Brain microvascular endothelial cell (primary cell): ENCODE measurements around the gene TRPM2.

ENCODE experiments used
- DNase-seq: peaks from one replicate; pipeline ENCODE4 v3.0.0-alpha.2; 2020
- H3K27ac ChIP-seq: fragments of 250-450 bp; sonication (Bioruptor Pico); 2 replicates; pipeline ENCODE4 v1.5.1; 2020; ENCODE audit warnings: mild to moderate bottlenecking, moderate library complexity
- H3K27me3 ChIP-seq: fragments of 250-450 bp; sonication (Bioruptor Pico); replicated peaks from 2 replicates; pipeline ENCODE4 v1.5.1; 2020; ENCODE audit warnings: mild to moderate bottlenecking
- H3K36me3 ChIP-seq: fragments of 250-450 bp; sonication (Bioruptor Pico); replicated peaks from 2 replicates; pipeline ENCODE4 v1.5.1; 2020; ENCODE audit warnings: mild to moderate bottlenecking
- H3K4me3 ChIP-seq: 2 replicates; pipeline ENCODE4 v1.5.1; 2011; ENCODE audit warnings: low read depth, mild to moderate bottlenecking, control low read depth, low read length, moderate library complexity
- in situ Hi-C: cut with HindIII; loops from 2 replicates; pipeline ENCODE4 v1.10.0; 2017; ENCODE audit warnings: low sequenced_read_pairs, low pct_ligation_motif_present
- TF ChIP-seq, protein P1 (sequence below): IDR thresholded peaks from 2 replicates; pipeline ENCODE4 v1.5.1; 2011; ENCODE audit warnings: low read depth, mild to moderate bottlenecking, moderate library complexity, low read length, control low read depth, inconsistent platforms; ENCODE audit errors: missing control alignments

Gene TRPM2

DNA sequence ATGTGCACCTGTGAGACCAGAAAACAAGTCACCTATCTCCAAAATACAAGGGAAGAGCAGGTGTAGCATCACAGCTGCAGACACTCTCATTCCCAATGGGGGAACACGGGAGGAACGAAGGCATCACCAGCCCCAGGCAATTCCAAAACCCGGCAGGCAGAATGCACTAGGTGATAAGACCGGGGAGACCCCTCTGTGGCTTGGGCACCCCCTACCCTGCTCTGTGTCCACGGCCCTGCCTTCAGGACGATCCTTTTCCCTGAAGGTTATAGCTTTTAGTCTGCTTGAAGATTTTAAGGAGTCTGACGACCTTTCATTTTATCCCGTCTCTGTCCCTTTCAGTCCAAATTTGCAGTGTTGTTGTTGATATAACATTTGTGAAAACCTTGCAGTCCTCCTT is 19.2 kb downstream of the TRPM2 start:
- TF ChIP-seq, protein P1, sequence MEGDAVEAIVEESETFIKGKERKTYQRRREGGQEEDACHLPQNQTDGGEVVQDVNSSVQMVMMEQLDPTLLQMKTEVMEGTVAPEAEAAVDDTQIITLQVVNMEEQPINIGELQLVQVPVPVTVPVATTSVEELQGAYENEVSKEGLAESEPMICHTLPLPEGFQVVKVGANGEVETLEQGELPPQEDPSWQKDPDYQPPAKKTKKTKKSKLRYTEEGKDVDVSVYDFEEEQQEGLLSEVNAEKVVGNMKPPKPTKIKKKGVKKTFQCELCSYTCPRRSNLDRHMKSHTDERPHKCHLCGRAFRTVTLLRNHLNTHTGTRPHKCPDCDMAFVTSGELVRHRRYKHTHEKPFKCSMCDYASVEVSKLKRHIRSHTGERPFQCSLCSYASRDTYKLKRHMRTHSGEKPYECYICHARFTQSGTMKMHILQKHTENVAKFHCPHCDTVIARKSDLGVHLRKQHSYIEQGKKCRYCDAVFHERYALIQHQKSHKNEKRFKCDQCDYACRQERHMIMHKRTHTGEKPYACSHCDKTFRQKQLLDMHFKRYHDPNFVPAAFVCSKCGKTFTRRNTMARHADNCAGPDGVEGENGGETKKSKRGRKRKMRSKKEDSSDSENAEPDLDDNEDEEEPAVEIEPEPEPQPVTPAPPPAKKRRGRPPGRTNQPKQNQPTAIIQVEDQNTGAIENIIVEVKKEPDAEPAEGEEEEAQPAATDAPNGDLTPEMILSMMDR = no peak
- DNase-seq = no peak
- Histone ChIP-seq H3K27ac (no peak overlapping the region), H3K36me3 (no peaks in the 10 kb centered on the region), H3K4me3 (no peak overlapping the region), H3K27me3 (no peaks in the 10 kb centered on the region)
- in situ Hi-C loops = no loop called here

DNA sequence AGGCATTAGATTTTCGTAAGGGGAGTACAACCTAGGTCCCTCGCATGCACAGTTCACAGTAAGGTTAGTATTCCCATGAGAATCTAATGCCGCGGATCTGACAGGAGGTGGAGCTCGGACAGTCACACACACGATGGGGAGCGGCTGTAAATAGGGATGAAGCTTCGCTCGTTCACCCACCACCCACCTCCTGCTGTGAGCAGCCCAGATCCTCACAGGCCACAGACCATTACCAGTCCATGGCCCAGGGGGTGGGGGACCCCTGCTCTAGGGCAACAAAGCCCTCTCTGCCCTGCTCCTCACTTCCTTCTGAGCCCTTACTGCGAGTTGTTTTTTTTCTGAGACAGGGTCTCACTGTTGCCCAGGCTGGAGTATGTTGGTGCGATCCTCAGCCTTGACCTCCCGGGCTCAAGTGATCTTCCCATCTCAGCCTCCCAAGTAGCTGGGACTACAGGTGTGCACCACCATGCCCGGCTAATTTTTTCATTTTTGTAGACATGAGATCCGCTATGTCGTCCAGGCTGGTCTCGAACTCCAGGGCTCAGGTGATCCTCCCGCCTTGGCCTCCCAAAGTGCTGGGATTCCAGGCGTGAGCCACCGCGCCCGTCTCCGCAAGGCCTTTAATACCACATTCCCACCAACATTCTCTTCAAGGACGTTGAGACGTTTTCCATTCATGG is 21.3 kb downstream of the TRPM2 start:
- in situ Hi-C loops = no loop called here
- TF ChIP-seq, protein P1 = no peak
- no peak overlapping the region for H3K27ac ChIP-seq
- H3K4me3 ChIP-seq = no peak overlapping the region
- no peak for DNase-seq
- H3K36me3 ChIP-seq = no peaks in the 10 kb centered on the region
- no peaks in the 10 kb centered on the region for H3K27me3 ChIP-seq

DNA sequence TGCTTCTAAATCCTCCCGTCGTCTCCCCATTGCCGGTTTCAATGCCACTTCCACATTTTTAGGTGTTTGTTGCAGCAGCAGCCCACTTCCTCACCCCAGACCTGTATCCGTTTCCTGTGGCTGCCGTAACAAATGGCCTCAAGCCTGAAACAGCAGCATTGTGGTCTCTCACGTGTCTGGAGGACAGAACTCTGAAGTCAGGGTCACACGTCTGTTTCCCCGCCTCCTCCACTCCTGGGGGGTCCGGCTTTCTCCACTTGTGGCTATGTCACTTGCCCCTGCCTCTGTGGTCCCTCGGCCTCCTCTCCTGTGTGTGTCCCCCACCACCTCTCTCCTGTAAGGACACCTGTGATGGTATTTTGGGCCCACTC is 21.8 kb downstream of the TRPM2 start:
- no peak overlapping the region for H3K4me3 ChIP-seq
- no peaks in the 10 kb centered on the region for H3K36me3 ChIP-seq
- peaks cover under 1% of the 10 kb centered on the region for H3K27me3 ChIP-seq
- no peak for DNase-seq
- H3K27ac ChIP-seq = no peak overlapping the region
- TF ChIP-seq, protein P1 = no peak
- in situ Hi-C loops = no loop called here

DNA sequence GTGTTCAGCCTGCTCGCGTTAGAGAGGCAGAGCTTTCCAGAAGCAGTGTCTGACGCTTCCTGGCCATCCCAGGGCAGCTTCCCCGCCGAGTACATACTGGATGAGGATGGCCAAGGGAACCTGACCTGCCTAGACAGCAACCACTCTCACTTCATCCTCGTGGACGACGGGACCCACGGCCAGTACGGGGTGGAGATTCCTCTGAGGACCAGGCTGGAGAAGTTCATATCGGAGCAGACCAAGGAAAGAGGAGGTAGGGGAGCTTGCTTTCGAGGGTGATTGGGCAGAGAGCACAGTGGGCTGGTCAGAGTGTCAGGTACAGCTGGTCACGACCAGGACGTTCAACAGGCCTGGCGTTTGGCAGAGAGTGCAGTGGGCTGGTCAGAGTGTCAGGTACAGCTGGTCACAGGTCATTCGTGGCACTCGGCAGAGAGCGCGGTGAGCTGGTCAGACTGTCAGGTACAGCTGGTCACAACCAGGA is 22.4 kb downstream of the TRPM2 start:
- H3K4me3 ChIP-seq = no peak overlapping the region
- in situ Hi-C loops = no loop called here
- H3K36me3 ChIP-seq = no peaks in the 10 kb centered on the region
- TF ChIP-seq, protein P1 = no peak
- peaks cover 1% of the 10 kb centered on the region for H3K27me3 ChIP-seq
- H3K27ac ChIP-seq = no peak overlapping the region
- DNase-seq = no peak

DNA sequence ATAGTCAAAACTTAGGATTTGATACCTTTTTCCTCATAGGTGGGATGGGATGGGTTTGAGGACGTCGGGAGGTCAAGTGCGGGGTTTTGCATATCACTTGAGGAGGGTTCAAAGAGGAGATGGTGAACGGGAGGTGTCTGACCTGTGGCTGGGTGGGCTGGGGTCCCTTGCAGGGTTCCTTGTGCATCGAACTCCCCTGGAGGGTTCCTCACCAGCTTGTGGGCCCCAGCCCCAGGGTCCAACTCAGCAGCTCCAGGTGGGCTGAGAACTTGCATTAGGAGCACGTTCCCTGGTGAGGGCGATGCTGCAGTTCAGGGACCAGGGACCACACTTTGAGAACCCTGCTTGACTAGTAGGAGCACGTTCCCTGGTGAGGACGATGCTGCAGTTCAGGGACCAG is 23.2 kb downstream of the TRPM2 start:
- in situ Hi-C loops = no loop called here
- Histone ChIP-seq H3K27me3 (peaks cover 1% of the 10 kb centered on the region), H3K27ac (no peak overlapping the region), H3K36me3 (no peaks in the 10 kb centered on the region), H3K4me3 (no peak overlapping the region)
- DNase-seq = no peak
- TF ChIP-seq, protein P1 = no peak

DNA sequence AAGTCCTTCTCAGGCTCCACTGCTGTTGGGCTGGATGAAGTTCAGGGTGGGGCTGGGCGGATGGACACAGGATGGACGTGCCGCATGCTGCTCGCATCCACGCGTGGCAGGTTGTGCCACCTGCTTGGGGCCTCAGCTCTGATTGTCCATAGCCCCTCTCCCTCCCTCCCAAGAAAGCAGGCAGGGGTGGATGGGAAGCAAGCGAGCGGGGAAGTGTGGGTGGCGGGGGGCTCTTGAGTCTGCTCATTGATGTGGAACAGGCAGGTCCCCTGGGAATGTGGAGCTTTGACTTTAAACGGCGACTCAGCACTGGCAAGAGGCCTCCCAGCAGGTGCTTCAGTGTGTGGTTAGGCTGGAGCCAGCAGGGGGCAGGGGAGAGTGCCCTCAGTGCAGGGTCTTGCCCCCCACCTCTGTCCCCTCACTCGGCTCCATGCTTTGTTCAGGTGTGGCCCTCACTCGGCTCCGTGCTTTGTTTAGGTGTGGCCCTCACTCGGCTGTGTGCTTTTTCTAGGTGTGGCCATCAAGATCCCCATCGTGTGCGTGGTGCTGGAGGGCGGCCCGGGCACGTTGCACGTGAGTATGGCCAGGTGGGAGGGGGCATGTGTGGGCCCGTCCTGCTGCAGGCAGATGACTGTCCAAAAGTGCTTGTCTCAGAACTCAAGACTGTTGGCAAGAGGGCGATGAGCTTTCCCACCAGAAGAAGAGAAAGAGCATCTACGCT is 23.9 kb downstream of the TRPM2 start:
- peaks cover 1% of the 10 kb centered on the region for H3K27me3 ChIP-seq

More for the DNA sequence above, 23.9 kb downstream of the TRPM2 start:
- no peaks in the 10 kb centered on the region for H3K36me3 ChIP-seq
- in situ Hi-C loops = no loop called here
- no peak overlapping the region for H3K27ac ChIP-seq
- no peak for DNase-seq
- no peak overlapping the region for H3K4me3 ChIP-seq
- TF ChIP-seq, protein P1 = no peak
